ENCODE measurements around the gene RLIM. TPM values are rescaled to one million over a fixed set of nuclear protein-coding genes. Genes with fewer than 3 reads are reported as not detected.

Gene RLIM
- polyA plus RNA-seq, 1 donor (not counting 4 experiments of a cell fraction or from before 2014, with no cell fraction given): 23.8 TPM

DNA sequence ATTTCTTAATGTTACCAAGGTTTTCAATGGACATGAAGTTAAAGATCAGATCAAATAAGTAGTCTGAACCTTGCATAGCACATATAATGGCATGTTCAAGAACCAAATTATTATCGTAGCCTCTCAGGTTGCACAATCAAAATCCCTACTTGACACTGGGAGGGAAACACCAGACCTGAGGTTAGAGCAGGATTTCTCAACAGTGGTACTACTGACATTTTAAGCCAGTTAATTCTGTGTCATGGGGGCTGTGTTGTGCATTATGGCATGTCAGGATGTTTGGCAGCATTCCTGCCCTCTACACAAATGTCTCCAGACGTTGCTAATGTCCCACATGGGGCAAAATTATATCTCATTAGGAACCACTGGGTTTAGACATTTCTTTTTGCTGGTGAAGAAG, 20.8 kb downstream of the RLIM start:
- Histone ChIP-seq H4K20me1 (ENCODE audit: control insufficient read depth, extremely low read depth, insufficient read depth, low read length) (peaks cover 4% of the 10 kb centered on the region), H3K9me1 (ENCODE audit: control insufficient read depth, extremely low read depth, insufficient read depth, low read length) (no peaks in the 10 kb centered on the region), H3K36me3 (ENCODE audit: control insufficient read depth in 2 of 2, extremely low read depth in 1 of 2, insufficient read depth in 2 of 2, low read length in 2 of 2) (peaks cover 0 to 3% of the 10 kb centered on the region in 2 experiments), H3K4me1 (ENCODE audit: control insufficient read depth, extremely low read depth, insufficient read depth, low read length) (no peaks in the 10 kb centered on the region), H3K4me2 (ENCODE audit: control insufficient read depth, extremely low read depth, insufficient read depth, low read depth, low read length) (no peak overlapping the region), H3K27me3 (ENCODE audit: control insufficient read depth, extremely low read depth, insufficient read depth, low read length) (no peaks in the 10 kb centered on the region), H3K9me3 (ENCODE audit: control insufficient read depth, low read depth, low read length) (no peaks in the 10 kb centered on the region), H3K4me3 (ENCODE audit: control insufficient read depth in 2 of 3, extremely low read depth in 1 of 3, insufficient read depth in 2 of 3, low read depth in 1 of 3, low read length in 3 of 3) (no peak overlapping the region), H3K27ac (ENCODE audit: control insufficient read depth, insufficient read depth, low read length) (no peak overlapping the region), H2AFZ (ENCODE audit: control insufficient read depth, low read length) (no peak overlapping the region), H3K79me2 (ENCODE audit: control insufficient read depth, insufficient read depth, low read length) (peaks cover 15% of the 10 kb centered on the region), H3K9ac (ENCODE audit: control insufficient read depth, extremely low read depth, insufficient read depth, low read length) (no peak overlapping the region)
- FAIRE-seq (no peak), DNase-seq (ENCODE audit: low read depth, low spot score) (no peak)
- TF ChIP-seq EZH2 (IDR thresholded peaks at IDR 0.05; ENCODE audit: low read length): no peak
- TF ChIP-seq CTCF (optimal IDR thresholded peaks at IDR 0.05 in 1 of 3, IDR thresholded peaks at IDR 0.05 in 1 of 3, conservative IDR thresholded peaks at IDR 0.05 in 1 of 3; ENCODE audit: extremely low read depth in 1 of 3, insufficient read depth in 2 of 3, low read length in 3 of 3): no peak
- dilution Hi-C loops (cut with MboI; ENCODE audit: extremely low pct_ligation_motif_present, low sequenced_read_pairs): no loop called here

DNA sequence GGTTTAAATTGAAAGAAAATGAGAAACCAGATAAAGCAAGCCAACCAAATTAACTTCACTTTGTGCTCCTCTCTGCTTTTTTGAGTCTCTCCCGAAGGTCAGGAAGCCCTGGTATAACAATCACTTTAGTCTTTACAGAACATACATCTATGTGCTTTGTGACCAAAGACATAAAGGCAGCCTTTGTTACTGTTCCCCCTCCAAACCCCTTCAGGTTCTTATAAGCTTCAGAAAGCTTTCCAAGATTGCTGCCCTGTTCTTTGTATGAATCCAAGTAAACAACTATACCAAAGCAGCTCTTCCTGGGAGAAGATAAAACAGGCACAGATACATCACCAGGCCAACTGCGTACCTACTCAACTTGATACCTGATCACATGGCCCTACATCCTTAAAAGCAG, 28.7 kb downstream of the RLIM start:
- TF ChIP-seq CTCF (optimal IDR thresholded peaks at IDR 0.05 in 1 of 3, IDR thresholded peaks at IDR 0.05 in 1 of 3, conservative IDR thresholded peaks at IDR 0.05 in 1 of 3; ENCODE audit: extremely low read depth in 1 of 3, insufficient read depth in 2 of 3, low read length in 3 of 3) (no peak), EZH2 (IDR thresholded peaks at IDR 0.05; ENCODE audit: low read length) (no peak)
- Histone ChIP-seq H3K9me1 (ENCODE audit: control insufficient read depth, extremely low read depth, insufficient read depth, low read length) (no peaks in the 10 kb centered on the region), H4K20me1 (ENCODE audit: control insufficient read depth, extremely low read depth, insufficient read depth, low read length) (peaks cover 4% of the 10 kb centered on the region), H3K27me3 (ENCODE audit: control insufficient read depth, extremely low read depth, insufficient read depth, low read length) (no peaks in the 10 kb centered on the region), H3K4me1 (ENCODE audit: control insufficient read depth, extremely low read depth, insufficient read depth, low read length) (no peaks in the 10 kb centered on the region), H3K79me2 (ENCODE audit: control insufficient read depth, insufficient read depth, low read length) (no peaks in the 10 kb centered on the region), H3K27ac (ENCODE audit: control insufficient read depth, insufficient read depth, low read length) (no peak overlapping the region), H3K4me3 (ENCODE audit: control insufficient read depth in 2 of 3, extremely low read depth in 1 of 3, insufficient read depth in 2 of 3, low read depth in 1 of 3, low read length in 3 of 3) (no peak overlapping the region), H3K9me3 (ENCODE audit: control insufficient read depth, low read depth, low read length) (no peaks in the 10 kb centered on the region), H3K9ac (ENCODE audit: control insufficient read depth, extremely low read depth, insufficient read depth, low read length) (no peak overlapping the region), H2AFZ (ENCODE audit: control insufficient read depth, low read length) (no peak overlapping the region), H3K36me3 (ENCODE audit: control insufficient read depth in 2 of 2, extremely low read depth in 1 of 2, insufficient read depth in 2 of 2, low read length in 2 of 2) (no peaks in the 10 kb centered on the region), H3K4me2 (ENCODE audit: control insufficient read depth, extremely low read depth, insufficient read depth, low read depth, low read length) (no peak overlapping the region)
- DNase-seq (ENCODE audit: low read depth, low spot score) (no peak), FAIRE-seq (no peak)
- dilution Hi-C loops (cut with MboI; ENCODE audit: extremely low pct_ligation_motif_present, low sequenced_read_pairs): no loop called here

All from keratinocyte (primary cell).